Nephron (organoid): ENCODE measurements around the gene ZNF683.
"Not testable (repeated sequence)": the region's sequence is repeated elsewhere in the genome, so short reads cannot be mapped to it uniquely, and the experiment has no call there.

Experiments
- H3K27ac Mint-ChIP-seq, 3 experiments: 2 replicates each; pipeline ENCODE4 v1.8.0; 2020; ENCODE audit warnings: mixed read lengths in 3 of 3, mild to moderate bottlenecking in 2 of 3, moderate library complexity in 1 of 3
- H3K27me3 Mint-ChIP-seq: 2 replicates; pipeline ENCODE4 v1.8.0; 2021; ENCODE audit warnings: low read depth, mild to moderate bottlenecking, moderate library complexity, mixed read lengths
- H3K36me3 Mint-ChIP-seq: 2 replicates; pipeline ENCODE4 v1.8.0; 2020; ENCODE audit warnings: low read depth, mixed read lengths
- H3K4me1 Mint-ChIP-seq: 2 replicates; pipeline ENCODE4 v1.8.0; 2020; ENCODE audit warnings: mixed read lengths
- H3K4me3 Mint-ChIP-seq, 3 experiments: 2 replicates each; pipeline ENCODE4 v1.8.0; 2020; ENCODE audit warnings: mild to moderate bottlenecking in 3 of 3, mixed read lengths in 3 of 3, moderate library complexity in 2 of 3
- H3K9me3 Mint-ChIP-seq: 2 replicates; pipeline ENCODE4 v1.8.0; 2020; ENCODE audit warnings: mixed read lengths
- CTCF ChIP-seq, 3 experiments: fragments of 200-600 bp; sonication (generic); IDR thresholded peaks; one replicate each; pipeline ENCODE4 v1.5.0; 2021; ENCODE audit warnings: antibody characterized with exemption in 3 of 3; ENCODE audit not compliant: unreplicated experiment in 3 of 3

The ZNF683 gene

DNA sequence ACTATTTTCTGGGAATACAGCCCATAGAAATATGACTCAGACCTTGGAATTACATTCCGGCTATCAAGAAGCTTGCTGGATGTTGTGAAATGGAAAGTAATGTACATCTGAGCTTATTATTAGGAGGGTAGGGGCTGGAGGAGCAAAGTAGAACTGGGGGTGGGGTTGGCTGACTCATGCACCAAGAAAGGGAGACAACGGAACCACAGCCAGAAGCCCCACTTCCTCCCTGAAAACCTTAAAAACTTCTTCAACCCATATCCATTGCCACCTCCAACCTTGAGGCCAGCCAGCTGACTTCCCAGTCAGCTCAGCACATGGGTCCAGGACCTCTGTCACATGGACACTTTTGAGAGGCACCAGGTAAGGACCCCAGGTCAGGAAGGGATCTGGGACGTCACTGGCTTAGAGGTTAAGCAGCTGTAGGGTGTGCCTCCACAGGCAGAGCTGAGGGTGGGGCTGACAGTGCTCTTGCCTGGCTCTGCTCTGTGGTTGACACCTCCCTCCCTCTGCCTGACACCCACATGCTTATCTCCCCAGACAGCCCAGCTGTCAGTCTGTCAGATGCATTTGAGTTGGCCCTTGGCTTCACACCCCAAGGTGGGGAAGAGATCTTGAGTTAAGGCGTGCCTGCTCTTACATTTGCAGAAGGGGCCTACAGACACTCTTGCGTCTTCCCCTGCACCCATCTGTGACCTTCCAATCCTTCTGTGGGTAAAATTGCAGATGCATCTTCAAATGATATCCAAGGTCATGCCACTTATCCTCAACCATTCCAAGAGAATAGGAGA is 5.7 kb upstream of the ZNF683 start:
- TF ChIP-seq CTCF (IDR thresholded peaks at IDR 0.05; ENCODE audit: unreplicated experiment in 3 of 3), result no peak
- peaks cover 4% of the 10 kb centered on the region for H3K9me3 Mint-ChIP-seq
- H3K4me1 Mint-ChIP-seq, result peaks cover 7% of the 10 kb centered on the region
- no peak overlapping the region for H3K4me3 Mint-ChIP-seq
- H3K27ac Mint-ChIP-seq, result no peak overlapping the region
- no peaks in the 10 kb centered on the region for H3K36me3 Mint-ChIP-seq
- H3K27me3 Mint-ChIP-seq, result peaks cover 11% of the 10 kb centered on the region

GRCh38 chr1:26376050-26376449 is 3.5 kb upstream of the ZNF683 start:
- Mint-ChIP-seq H3K27ac (no peak overlapping the region), H3K36me3 (no peaks in the 10 kb centered on the region), H3K27me3 (peaks cover 11% of the 10 kb centered on the region), H3K4me1 (peaks cover 7% of the 10 kb centered on the region), H3K9me3 (peaks cover 4% of the 10 kb centered on the region), H3K4me3 (no peak overlapping the region)
- TF ChIP-seq CTCF (IDR thresholded peaks at IDR 0.05; ENCODE audit: unreplicated experiment in 3 of 3), result no peak

DNA sequence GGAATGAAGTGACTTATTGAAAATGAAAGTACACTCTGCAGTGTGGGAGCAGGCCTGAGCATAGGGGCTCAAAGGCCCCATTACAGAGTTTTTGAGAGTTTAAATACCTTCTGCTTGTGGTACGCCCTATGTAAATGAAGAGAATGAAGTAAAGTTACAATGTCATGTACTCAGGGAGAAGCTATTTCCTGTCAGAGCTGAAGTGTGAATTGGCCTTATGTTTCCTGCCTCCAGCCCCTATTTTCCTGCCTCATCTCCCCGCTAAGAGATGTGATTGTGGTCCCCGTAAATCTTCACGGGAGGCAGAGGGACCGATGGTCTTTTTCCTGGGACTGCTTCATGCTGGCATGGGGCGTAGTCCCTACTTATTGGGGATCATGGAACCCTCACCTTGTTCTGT is 2.5 kb upstream of the ZNF683 start:
- peaks cover 11% of the 10 kb centered on the region for H3K27me3 Mint-ChIP-seq
- H3K4me3 Mint-ChIP-seq, result no peak overlapping the region
- no peak overlapping the region for H3K27ac Mint-ChIP-seq
- no peaks in the 10 kb centered on the region for H3K36me3 Mint-ChIP-seq
- peaks cover 4% of the 10 kb centered on the region for H3K9me3 Mint-ChIP-seq
- TF ChIP-seq CTCF (IDR thresholded peaks at IDR 0.05; ENCODE audit: unreplicated experiment in 3 of 3), result no peak
- peaks cover 7% of the 10 kb centered on the region for H3K4me1 Mint-ChIP-seq

- H3K27me3 Mint-ChIP-seq, result peaks cover 15% of the 10 kb centered on the region
- not testable (repeated sequence) for H3K4me1 Mint-ChIP-seq
Measured at GRCh38 chr1:26374361-26374760, 1.8 kb upstream of the ZNF683 start.

DNA sequence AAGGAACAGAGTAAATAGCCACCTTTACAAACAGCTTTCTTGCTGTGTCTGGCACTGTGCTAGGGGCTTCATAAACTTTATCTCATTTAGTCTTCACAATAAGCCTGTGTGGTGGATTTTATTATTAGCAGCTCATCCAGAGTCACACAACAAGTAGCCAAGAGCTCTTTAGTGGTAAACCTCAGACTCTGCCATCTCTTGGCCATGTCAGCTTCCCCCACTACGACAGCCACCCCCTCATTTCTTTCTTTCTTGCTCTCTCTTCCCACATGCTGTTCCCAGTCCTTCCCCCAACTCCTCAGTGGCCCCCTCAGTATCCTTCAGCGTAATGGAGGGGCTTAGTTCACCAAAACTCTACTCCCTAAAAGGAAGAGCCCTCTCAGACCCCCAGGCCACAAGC is 1.2 kb upstream of the ZNF683 start:
- no peak for TF ChIP-seq CTCF (IDR thresholded peaks at IDR 0.05; ENCODE audit: unreplicated experiment in 3 of 3)
- Mint-ChIP-seq H3K27ac (no peak overlapping the region), H3K9me3 (peaks cover 4% of the 10 kb centered on the region), H3K27me3 (peaks cover 15% of the 10 kb centered on the region), H3K36me3 (no peaks in the 10 kb centered on the region), H3K4me1 (peaks cover 7% of the 10 kb centered on the region), H3K4me3 (no peak overlapping the region)

More at GRCh38 chr1:26374361-26374760, 1.8 kb upstream of the ZNF683 start:
- H3K36me3 Mint-ChIP-seq, H3K9me3 Mint-ChIP-seq, H3K4me3 Mint-ChIP-seq, H3K27ac Mint-ChIP-seq: not testable (repeated sequence)

DNA sequence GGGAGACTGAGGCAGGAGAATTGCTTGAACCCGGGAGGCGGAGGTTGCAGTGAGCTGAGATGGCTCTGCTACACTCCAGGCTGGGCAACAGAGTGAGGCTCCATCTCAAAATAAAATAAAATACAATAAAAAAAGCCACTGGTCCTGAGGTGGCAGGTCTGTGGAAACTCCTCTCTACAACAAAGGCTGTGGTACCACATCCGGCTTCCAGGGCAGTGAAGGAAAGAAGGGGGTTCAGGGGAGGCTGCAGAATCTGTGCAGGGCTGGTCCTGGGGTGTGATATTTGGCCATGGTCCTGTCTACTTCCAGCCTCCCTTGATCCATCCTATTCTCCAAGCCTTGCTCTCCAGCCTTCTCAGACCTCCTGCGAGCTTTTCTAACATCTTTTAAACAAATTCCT is 731 bp upstream of the ZNF683 start:
- peaks cover 7% of the 10 kb centered on the region for H3K4me1 Mint-ChIP-seq
- H3K27me3 Mint-ChIP-seq, result peaks cover 17% of the 10 kb centered on the region
- peaks cover 4% of the 10 kb centered on the region for H3K9me3 Mint-ChIP-seq
- no peak overlapping the region for H3K4me3 Mint-ChIP-seq
- no peak overlapping the region for H3K27ac Mint-ChIP-seq
- H3K36me3 Mint-ChIP-seq, result no peaks in the 10 kb centered on the region
- TF ChIP-seq CTCF (IDR thresholded peaks at IDR 0.05; ENCODE audit: unreplicated experiment in 3 of 3), result no peak
